Measurements from ENCODE around the gene ENTPD7.
"Not testable (repeated sequence)": the region's sequence is repeated elsewhere in the genome, so short reads cannot be mapped to it uniquely, and the experiment has no call there.

The ENTPD7 gene

GRCh38 chr10:99693933-99694583, 34.7 kb downstream of the ENTPD7 start:
- no peak for DNase-seq

GRCh38 chr10:99695761-99696160, 36.5 kb downstream of the ENTPD7 start:
- DNase-seq, result no peak

GRCh38 chr10:99698504-99699080, 39.3 kb downstream of the ENTPD7 start:
- DNase-seq, result no peak

- no peak for DNase-seq
These were observed 41.3 kb downstream of the ENTPD7 start for GRCh38 chr10:99700649-99701048.

GRCh38 chr10:99708428-99709012, 49.2 kb downstream of the ENTPD7 start:
- DNase-seq, result no peak

GRCh38 chr10:99709480-99710229, 50.3 kb downstream of the ENTPD7 start:
- no peak for DNase-seq

GRCh38 chr10:99711129-99711719, 51.9 kb downstream of the ENTPD7 start:
- DNase-seq, result no peak

- DNase-seq, result no peak
These were observed 55.1 kb downstream of the ENTPD7 start for GRCh38 chr10:99714446-99714845.

GRCh38 chr10:99720387-99720786, 61.1 kb downstream of the ENTPD7 start:
- no peak for DNase-seq

GRCh38 chr10:99730026-99730425, 70.7 kb downstream of the ENTPD7 start:
- no peak for DNase-seq

GRCh38 chr10:99731306-99732032, 72.2 kb downstream of the ENTPD7 start:
- no peak for DNase-seq

- peak; percentile 94 for DNase-seq
These were observed 72.9 kb downstream of the ENTPD7 start, which contains the start of the genes COX15 and CUTC for GRCh38 chr10:99732033-99732842. Gene COX15 (minus strand): TSS chr10:99732127. CDS start chr10:99732049, 78 bp downstream. Gene CUTC (plus strand): TSS chr10:99732234. CDS start chr10:99732349, 115 bp downstream.

GRCh38 chr10:99733366-99733765, 74.1 kb downstream of the ENTPD7 start:
- DNase-seq, result no peak

- DNase-seq, result not testable (repeated sequence)
These were observed 74.8 kb downstream of the ENTPD7 start for GRCh38 chr10:99734111-99734510.

GRCh38 chr10:99740260-99740659, 81.0 kb downstream of the ENTPD7 start:
- DNase-seq, result no peak

GRCh38 chr10:99740933-99741559, 81.7 kb downstream of the ENTPD7 start:
- no peak for DNase-seq

- DNase-seq, result no peak
These were observed 82.9 kb downstream of the ENTPD7 start for GRCh38 chr10:99742254-99742653.

GRCh38 chr10:99742701-99743100, 83.4 kb downstream of the ENTPD7 start:
- DNase-seq, result no peak

GRCh38 chr10:99743841-99744240, 84.5 kb downstream of the ENTPD7 start:
- DNase-seq, result no peak

- not testable (repeated sequence) for DNase-seq
These were observed 86.9 kb downstream of the ENTPD7 start for GRCh38 chr10:99746166-99746565.

All from activated CD4-positive, CD25-positive, alpha-beta regulatory T cell treated with anti-CD3 and anti-CD28 coated beads, Interleukin-2, amount 50 U/mL, for 72 hours (primary cell).